ENCODE results near the gene OR10K1. TPM values are rescaled to one million over a fixed set of nuclear protein-coding genes. Genes with fewer than 3 reads are reported as not detected.

Gene OR10K1
- total and polyA plus RNA-seq, 10 of the 15 experiments (the other 5 are each of a cell fraction or from before 2014, with no cell fraction given), result not detected

GRCh38 chr1:158434741-158435140 lies 26.9 kb upstream of the OR10K1 start:
- ChIA-PET CTCF (no interaction called here), POLR2A (no interaction called here), SMC1A (ENCODE audit: uncharacterized antibody, unreplicated experiment) (no interaction called here), RAD21 (ENCODE audit: unreplicated experiment) (no interaction called here)
- H3K4me2 ChIP-seq (ENCODE audit: control insufficient read depth, insufficient read depth), result no peak overlapping the region
- no peak overlapping the region for H3K27ac ChIP-seq (ENCODE audit: control insufficient read depth, insufficient read depth)
- intact Hi-C loops (cut with micrococcal nuclease; ENCODE audit: unreplicated experiment), result no loop called here
- H3K27me3 ChIP-seq (replicated peaks in 1 of 2; ENCODE audit: control insufficient read depth in 2 of 2, insufficient read depth in 2 of 2, low read length in 1 of 2), result no peaks in the 10 kb centered on the region
- no peaks in the 10 kb centered on the region for H3K79me2 ChIP-seq (ENCODE audit: control insufficient read depth, insufficient read depth, low read length)
- no peak overlapping the region for H3K4me3 ChIP-seq
- H3K4me1 ChIP-seq (ENCODE audit: control insufficient read depth, insufficient read depth, low read length), result no peaks in the 10 kb centered on the region
- in situ Hi-C loops (cut with MboI), result no loop called here
- H3K9me3 ChIP-seq (replicated peaks; ENCODE audit: control insufficient read depth, insufficient read depth, low read length), result no peaks in the 10 kb centered on the region
- 0% methylated on average over 3 of the region's 3 CpGs for WGBS (ENCODE audit: insufficient coverage, insufficient replicate concordance, low lambda C conversion rate, missing lambda C conversion rate)
- no peak overlapping the region for H2AFZ ChIP-seq (ENCODE audit: control insufficient read depth, low read depth, low read length)
- no peak for DNase-seq (ENCODE audit: low read depth, low spot score)
- no peaks in the 10 kb centered on the region for H3K36me3 ChIP-seq (ENCODE audit: control insufficient read depth in 2 of 2, insufficient read depth in 2 of 2, low read length in 1 of 2)
- BruUV-seq (replicated peaks), result no TSS peak
- H4K20me1 ChIP-seq (ENCODE audit: control insufficient read depth, insufficient read depth), result no peaks in the 10 kb centered on the region
- no peak for ATAC-seq
- FAIRE-seq, result no peak
- no peak overlapping the region for H3K9ac ChIP-seq (ENCODE audit: control insufficient read depth, insufficient read depth, low read length)
- no peak for TF ChIP-seq SIN3A (IDR thresholded peaks at IDR 0.05; ENCODE audit: low read depth, low read length)
- no peak for TF ChIP-seq GATAD2B (conservative IDR thresholded peaks at IDR 0.05; ENCODE audit: low read depth)
- no peak for TF ChIP-seq CBX5 (IDR thresholded peaks at IDR 0.05; ENCODE audit: low read depth)
- TF ChIP-seq IRF3 (IDR thresholded peaks at IDR 0.05), result no peak
- TF ChIP-seq SREBF1 (IDR thresholded peaks at IDR 0.05; ENCODE audit: low read length), result no peak
- TF ChIP-seq DPF2 (IDR thresholded peaks at IDR 0.05), result no peak
- no peak for TF ChIP-seq CUX1 (IDR thresholded peaks at IDR 0.05; ENCODE audit: insufficient replicate concordance, low read depth, low read length)
- TF ChIP-seq JUND (IDR thresholded peaks at IDR 0.05; ENCODE audit: low read depth, low read length), result no peak
- no peak for TF ChIP-seq NFYB (IDR thresholded peaks at IDR 0.05; ENCODE audit: insufficient read depth, low read depth, low read length)
- TF ChIP-seq BHLHE40 (IDR thresholded peaks at IDR 0.05; ENCODE audit: borderline replicate concordance in 1 of 2, low read depth in 2 of 2, low read length in 1 of 2), result no peak
- TF ChIP-seq EZH2 (IDR thresholded peaks at IDR 0.05; ENCODE audit: borderline replicate concordance, control insufficient read depth, low read depth, low read length), result no peak
- TF ChIP-seq BRCA1 (IDR thresholded peaks at IDR 0.05; ENCODE audit: low read depth, low read length), result no peak
- TF ChIP-seq ZNF622 (IDR thresholded peaks at IDR 0.05), result no peak
- TF ChIP-seq, protein P1, sequence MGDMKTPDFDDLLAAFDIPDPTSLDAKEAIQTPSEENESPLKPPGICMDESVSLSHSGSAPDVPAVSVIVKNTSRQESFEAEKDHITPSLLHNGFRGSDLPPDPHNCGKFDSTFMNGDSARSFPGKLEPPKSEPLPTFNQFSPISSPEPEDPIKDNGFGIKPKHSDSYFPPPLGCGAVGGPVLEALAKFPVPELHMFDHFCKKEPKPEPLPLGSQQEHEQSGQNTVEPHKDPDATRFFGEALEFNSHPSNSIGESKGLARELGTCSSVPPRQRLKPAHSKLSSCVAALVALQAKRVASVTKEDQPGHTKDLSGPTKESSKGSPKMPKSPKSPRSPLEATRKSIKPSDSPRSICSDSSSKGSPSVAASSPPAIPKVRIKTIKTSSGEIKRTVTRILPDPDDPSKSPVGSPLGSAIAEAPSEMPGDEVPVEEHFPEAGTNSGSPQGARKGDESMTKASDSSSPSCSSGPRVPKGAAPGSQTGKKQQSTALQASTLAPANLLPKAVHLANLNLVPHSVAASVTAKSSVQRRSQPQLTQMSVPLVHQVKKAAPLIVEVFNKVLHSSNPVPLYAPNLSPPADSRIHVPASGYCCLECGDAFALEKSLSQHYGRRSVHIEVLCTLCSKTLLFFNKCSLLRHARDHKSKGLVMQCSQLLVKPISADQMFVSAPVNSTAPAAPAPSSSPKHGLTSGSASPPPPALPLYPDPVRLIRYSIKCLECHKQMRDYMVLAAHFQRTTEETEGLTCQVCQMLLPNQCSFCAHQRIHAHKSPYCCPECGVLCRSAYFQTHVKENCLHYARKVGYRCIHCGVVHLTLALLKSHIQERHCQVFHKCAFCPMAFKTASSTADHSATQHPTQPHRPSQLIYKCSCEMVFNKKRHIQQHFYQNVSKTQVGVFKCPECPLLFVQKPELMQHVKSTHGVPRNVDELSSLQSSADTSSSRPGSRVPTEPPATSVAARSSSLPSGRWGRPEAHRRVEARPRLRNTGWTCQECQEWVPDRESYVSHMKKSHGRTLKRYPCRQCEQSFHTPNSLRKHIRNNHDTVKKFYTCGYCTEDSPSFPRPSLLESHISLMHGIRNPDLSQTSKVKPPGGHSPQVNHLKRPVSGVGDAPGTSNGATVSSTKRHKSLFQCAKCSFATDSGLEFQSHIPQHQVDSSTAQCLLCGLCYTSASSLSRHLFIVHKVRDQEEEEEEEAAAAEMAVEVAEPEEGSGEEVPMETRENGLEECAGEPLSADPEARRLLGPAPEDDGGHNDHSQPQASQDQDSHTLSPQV (IDR thresholded peaks at IDR 0.05), result no peak
- TF ChIP-seq TCF3 (IDR thresholded peaks at IDR 0.05; ENCODE audit: borderline replicate concordance, insufficient read depth, low read depth, low read length), result no peak
- no peak for TF ChIP-seq POLR2AphosphoS2 (IDR thresholded peaks at IDR 0.05; ENCODE audit: low read depth, low read length)

Measured in GM12878 (cell line).